Activated T-cell treated with anti-CD3 and anti-CD28 coated beads, Interleukin-2, amount 50 U/mL, for 4 hours (primary cell): ENCODE measurements around the gene FRMD5. TPM values are rescaled to one million over a fixed set of nuclear protein-coding genes. Genes with fewer than 3 reads are reported as not detected.

Experiments
- ATAC-seq, 2 donors: fragments of 200-7000 bp; cut with Tn5 transposase; one replicate each; pipeline ENCODE4 v1.10.0; 2021
- DNase-seq: peaks from one replicate; pipeline ENCODE4 v3.0.0-alpha.2; 2020
- H3K27me3 Mint-ChIP-seq: one replicate; pipeline ENCODE4 v1.8.0; 2021; ENCODE audit warnings: low read depth, mixed read lengths
- H3K36me3 Mint-ChIP-seq: one replicate; pipeline ENCODE4 v1.8.0; 2022; ENCODE audit warnings: mixed read lengths; ENCODE audit not compliant: insufficient read depth
- H3K4me1 Mint-ChIP-seq: one replicate; pipeline ENCODE4 v1.8.0; 2021; ENCODE audit warnings: low read depth, mixed read lengths
- H3K4me3 Mint-ChIP-seq: one replicate; pipeline ENCODE4 v1.8.0; 2021; ENCODE audit warnings: mild to moderate bottlenecking, moderate library complexity, mixed read lengths
- H3K9me3 Mint-ChIP-seq: one replicate; pipeline ENCODE4 v1.8.0; 2021; ENCODE audit warnings: mixed read lengths
- total RNA-seq, 3 donors: library from RNA; stranded (reverse); gene quantifications; one replicate each; pipeline ENCODE4 v1.2.1, GENCODE V29; 2021

The FRMD5 gene
- total RNA-seq, 3 donors from 2014 or later, result 0.13 TPM; not detected in 1

DNA sequence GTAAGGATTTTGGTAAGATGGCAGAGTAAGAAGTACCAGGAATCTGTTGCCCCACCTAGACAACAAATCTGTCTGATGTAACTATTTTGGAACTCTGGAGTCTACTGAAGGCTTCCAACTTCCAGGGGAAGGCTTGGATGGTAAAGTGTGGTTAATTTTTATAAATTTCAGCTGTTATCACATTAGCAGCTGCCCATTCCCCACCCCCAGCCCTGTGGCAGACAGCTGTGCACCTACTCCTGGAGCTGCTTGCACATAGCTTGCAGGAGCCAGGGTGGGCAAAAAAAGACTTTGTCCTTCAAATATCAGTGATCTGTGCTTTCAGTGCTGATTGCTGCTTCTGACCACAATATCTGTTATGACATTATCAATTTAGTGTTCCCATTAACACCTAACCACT lies 47.4 kb downstream of the FRMD5 start:
- peaks cover 13% of the 10 kb centered on the region for H3K27me3 Mint-ChIP-seq
- H3K4me1 Mint-ChIP-seq, result no peaks in the 10 kb centered on the region
- DNase-seq (no peak), ATAC-seq (no peak)
- H3K9me3 Mint-ChIP-seq, result no peaks in the 10 kb centered on the region
- H3K36me3 Mint-ChIP-seq, result no peaks in the 10 kb centered on the region
- H3K4me3 Mint-ChIP-seq, result no peak overlapping the region

DNA sequence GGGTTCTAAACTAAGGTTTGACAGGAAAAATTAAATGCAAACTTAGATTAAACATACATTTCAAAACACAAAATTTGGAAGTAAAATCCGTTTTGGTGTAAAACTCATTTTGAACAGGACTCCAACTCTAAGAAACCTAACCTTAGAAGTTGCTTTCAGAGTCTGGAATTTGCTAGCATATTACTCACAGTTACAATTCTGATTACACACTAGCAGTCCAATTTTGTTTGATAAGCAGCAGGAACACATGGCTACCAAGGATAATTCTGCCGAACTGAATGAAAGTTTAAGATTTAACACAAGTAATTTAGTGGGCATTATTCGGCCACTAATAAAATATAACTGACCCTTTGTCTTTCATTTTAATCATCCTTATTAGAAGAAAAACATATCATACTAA lies 49.6 kb downstream of the FRMD5 start:
- peaks cover 11% of the 10 kb centered on the region for H3K27me3 Mint-ChIP-seq
- no peaks in the 10 kb centered on the region for H3K36me3 Mint-ChIP-seq
- ATAC-seq (no peak), DNase-seq (no peak)
- no peaks in the 10 kb centered on the region for H3K9me3 Mint-ChIP-seq
- no peaks in the 10 kb centered on the region for H3K4me1 Mint-ChIP-seq
- H3K4me3 Mint-ChIP-seq, result no peak overlapping the region

DNA sequence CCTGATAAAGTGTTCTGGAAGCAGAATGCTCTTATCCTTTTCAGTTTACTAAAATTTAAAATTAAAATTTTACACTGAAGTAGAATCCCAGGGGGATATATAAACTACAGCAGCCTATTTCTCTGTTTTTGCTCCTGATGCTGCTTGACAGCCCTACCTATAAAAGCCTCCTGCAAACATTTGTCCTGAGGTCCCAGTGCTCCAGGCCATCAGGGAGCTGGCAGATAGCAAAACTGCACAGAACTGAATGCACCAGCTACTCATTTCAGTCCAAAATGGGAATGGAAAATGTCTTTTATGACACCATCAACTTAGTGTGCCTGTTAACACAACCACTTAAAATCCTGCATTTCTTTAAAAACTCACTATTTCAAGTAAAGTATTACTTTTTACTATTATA lies 50.1 kb downstream of the FRMD5 start:
- Mint-ChIP-seq H3K4me1 (no peaks in the 10 kb centered on the region), H3K36me3 (no peaks in the 10 kb centered on the region), H3K9me3 (no peaks in the 10 kb centered on the region), H3K4me3 (no peak overlapping the region), H3K27me3 (peaks cover 6% of the 10 kb centered on the region)
- no peak for ATAC-seq
- no peak for DNase-seq

DNA sequence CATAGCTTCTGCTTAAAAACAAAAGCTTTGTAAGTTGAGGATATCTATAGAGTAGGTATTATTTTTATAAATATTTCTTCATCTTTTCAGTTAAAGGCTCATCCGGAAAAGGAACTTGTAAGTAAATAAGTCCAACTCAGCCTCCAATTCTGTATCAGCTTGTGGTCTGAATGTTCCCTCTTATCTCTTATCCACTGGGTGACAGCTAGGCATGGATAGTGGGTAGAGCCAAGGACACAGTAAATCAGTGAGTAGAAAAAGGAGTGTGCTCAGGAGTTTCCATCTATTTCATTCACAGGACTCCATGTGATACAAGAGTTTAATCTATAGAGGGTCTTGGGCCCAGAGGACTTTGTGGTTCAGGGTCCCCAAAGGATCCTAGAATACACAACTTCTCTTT lies 50.9 kb downstream of the FRMD5 start:
- Mint-ChIP-seq H3K27me3 (peaks cover 6% of the 10 kb centered on the region), H3K36me3 (no peaks in the 10 kb centered on the region), H3K4me1 (no peaks in the 10 kb centered on the region), H3K9me3 (no peaks in the 10 kb centered on the region), H3K4me3 (no peak overlapping the region)
- DNase-seq (no peak), ATAC-seq (no peak)

DNA sequence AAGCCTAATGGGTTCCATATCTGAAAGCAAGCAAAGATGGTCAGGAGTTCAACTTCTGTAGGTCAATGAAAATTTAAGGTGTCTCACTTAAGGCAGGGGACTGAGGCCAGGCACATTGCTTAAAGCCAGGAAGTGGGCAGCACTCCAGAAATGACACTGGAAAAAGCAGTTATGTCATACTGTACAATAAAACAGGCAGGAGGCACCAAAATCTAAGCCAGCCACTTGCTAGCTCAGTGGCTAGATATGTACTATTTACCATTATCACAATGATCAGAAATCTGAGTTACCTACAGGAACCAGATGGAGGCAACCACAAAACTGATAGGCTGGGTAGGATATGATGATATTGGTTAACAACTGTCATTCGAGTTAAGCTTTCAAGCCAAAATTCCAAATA lies 57.3 kb downstream of the FRMD5 start:
- Mint-ChIP-seq H3K4me1 (no peaks in the 10 kb centered on the region), H3K36me3 (no peaks in the 10 kb centered on the region), H3K9me3 (no peaks in the 10 kb centered on the region), H3K4me3 (no peak overlapping the region), H3K27me3 (no peaks in the 10 kb centered on the region)
- ATAC-seq (no peak), DNase-seq (no peak)

DNA sequence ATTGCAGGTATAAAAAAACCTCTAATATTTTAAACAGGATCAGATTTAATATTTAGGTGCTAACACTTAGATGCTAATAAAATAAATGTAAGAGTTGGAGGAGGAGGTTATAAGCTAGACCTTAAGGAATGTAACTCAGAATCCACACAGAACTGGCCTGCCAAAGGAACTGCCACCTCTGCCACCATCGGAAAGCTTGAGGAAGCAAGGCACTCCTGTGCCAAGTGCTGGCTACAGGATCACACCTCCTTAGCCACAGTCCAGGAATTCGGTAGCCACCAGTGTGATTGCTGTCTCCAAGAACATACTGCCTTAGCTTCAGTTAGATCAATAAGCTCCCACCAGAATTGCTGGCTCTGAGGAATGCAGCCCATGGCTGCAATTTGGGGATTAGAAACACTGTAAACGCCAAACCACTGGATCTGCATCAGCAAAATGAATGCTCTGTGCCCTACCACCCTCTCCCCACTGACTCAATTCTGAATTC lies 58.0 kb downstream of the FRMD5 start:
- DNase-seq (no peak), ATAC-seq (no peak)
- Mint-ChIP-seq H3K4me3 (no peak overlapping the region), H3K4me1 (no peaks in the 10 kb centered on the region), H3K27me3 (peaks cover 2% of the 10 kb centered on the region), H3K36me3 (no peaks in the 10 kb centered on the region), H3K9me3 (no peaks in the 10 kb centered on the region)

DNA sequence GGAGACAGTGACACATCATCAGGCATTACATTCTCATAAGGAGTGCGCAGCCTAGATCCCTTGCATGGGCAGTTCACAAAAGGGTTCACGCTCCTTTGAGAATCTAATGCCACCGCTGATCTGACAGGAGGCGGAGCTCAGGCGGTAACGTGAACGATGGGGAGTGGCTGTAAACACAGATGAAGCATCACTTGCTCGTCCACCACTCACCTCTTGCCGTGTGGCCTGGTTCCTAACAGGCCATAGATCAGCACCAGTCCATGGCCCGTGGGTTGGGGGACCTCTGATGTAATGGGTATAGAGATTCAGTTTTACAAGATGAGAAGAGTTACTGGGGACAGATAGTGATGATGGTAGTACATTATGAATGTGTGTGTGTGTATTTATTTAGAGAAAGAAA lies 63.0 kb downstream of the FRMD5 start:
- peaks cover 12% of the 10 kb centered on the region for H3K27me3 Mint-ChIP-seq
- no peak overlapping the region for H3K4me3 Mint-ChIP-seq
- DNase-seq (no peak), ATAC-seq (no peak)
- H3K9me3 Mint-ChIP-seq, result no peaks in the 10 kb centered on the region
- H3K36me3 Mint-ChIP-seq, result no peaks in the 10 kb centered on the region
- no peaks in the 10 kb centered on the region for H3K4me1 Mint-ChIP-seq

DNA sequence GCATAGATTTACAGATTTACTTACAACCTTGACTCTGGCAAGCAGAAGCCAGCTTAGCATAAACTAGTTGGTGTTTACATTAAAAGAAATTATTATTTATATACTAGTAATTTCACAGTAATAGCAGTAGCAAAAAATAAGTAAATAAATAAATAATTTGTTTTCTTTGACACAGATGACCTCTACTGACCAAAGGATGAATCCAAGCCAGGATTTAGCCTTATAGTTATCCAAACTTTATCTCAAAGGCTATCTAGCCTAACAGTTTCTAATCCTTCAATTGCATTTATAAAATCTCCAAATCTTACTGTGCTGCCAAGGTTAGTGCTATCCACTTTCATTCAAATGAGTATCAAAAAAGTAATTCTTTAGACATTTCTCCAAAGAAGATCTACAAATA lies 64.3 kb downstream of the FRMD5 start:
- Mint-ChIP-seq H3K4me1 (no peaks in the 10 kb centered on the region), H3K36me3 (no peaks in the 10 kb centered on the region), H3K27me3 (peaks cover 12% of the 10 kb centered on the region), H3K4me3 (no peak overlapping the region), H3K9me3 (no peaks in the 10 kb centered on the region)
- no peak for ATAC-seq
- no peak for DNase-seq

DNA sequence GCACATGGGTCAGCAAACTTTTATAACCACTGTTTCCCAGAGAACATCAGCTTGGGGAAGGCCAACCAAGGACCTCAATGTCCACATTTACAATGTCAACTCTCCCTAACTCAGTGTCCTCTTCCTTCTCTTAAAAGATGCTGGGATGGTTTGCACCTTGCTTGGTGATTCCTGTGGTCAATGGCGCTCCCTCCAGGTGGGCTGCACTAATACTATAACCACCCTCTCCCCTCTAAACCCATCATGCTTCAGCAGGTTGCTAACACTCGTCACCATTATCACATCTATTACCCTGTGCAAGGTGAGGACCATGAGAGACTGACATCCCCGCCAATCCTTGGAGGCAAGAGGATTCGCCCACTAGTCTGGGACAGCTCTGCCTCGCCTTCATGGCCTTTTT lies 65.2 kb downstream of the FRMD5 start:
- Mint-ChIP-seq H3K9me3 (no peaks in the 10 kb centered on the region), H3K4me3 (no peak overlapping the region), H3K27me3 (peaks cover 12% of the 10 kb centered on the region), H3K4me1 (no peaks in the 10 kb centered on the region), H3K36me3 (no peaks in the 10 kb centered on the region)
- no peak for DNase-seq
- no peak for ATAC-seq

DNA sequence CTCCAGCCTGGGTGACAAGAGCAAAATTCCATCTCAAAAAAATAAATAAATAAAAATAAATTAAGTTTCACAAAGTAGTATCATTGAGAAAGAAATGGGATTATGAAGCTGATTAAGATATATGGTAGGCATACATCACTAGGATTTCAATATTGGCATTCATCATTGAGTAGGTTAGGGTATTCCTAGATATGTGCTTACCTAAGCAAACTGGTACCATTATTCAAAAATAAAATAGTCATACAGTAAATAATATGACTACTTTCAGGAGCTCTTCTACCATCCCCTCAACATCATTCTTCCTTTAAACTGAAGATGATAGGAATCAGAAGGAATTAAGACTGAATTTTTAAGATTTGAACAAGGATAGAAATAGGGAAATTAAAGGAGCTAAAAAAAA lies 66.6 kb downstream of the FRMD5 start:
- Mint-ChIP-seq H3K27me3 (peaks cover 12% of the 10 kb centered on the region), H3K9me3 (no peaks in the 10 kb centered on the region), H3K4me3 (no peak overlapping the region), H3K4me1 (no peaks in the 10 kb centered on the region), H3K36me3 (no peaks in the 10 kb centered on the region)
- DNase-seq, result no peak
- no peak for ATAC-seq

DNA sequence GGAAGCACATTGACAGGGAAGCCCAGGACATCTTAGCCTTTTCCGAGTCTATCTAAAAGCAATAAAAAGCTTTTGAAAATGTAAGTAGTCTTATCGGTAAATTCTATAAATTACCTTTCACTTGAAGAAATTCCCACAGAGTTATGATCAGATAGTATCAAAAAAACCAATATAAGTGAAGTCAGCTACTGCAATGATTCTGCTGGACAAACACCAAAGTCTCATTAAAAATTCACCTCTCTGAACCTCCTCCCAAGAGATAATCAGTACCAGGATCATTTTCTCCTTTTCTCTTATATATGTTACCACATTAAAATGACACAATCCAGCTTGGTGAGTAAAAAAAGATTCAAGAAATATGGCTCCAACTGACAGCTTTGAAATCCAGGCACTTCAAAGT lies 69.2 kb downstream of the FRMD5 start:
- ATAC-seq (no peak), DNase-seq (no peak)
- H3K27me3 Mint-ChIP-seq, result peaks cover 5% of the 10 kb centered on the region
- H3K9me3 Mint-ChIP-seq, result no peaks in the 10 kb centered on the region
- H3K36me3 Mint-ChIP-seq, result no peaks in the 10 kb centered on the region
- no peak overlapping the region for H3K4me3 Mint-ChIP-seq
- H3K4me1 Mint-ChIP-seq, result no peaks in the 10 kb centered on the region

DNA sequence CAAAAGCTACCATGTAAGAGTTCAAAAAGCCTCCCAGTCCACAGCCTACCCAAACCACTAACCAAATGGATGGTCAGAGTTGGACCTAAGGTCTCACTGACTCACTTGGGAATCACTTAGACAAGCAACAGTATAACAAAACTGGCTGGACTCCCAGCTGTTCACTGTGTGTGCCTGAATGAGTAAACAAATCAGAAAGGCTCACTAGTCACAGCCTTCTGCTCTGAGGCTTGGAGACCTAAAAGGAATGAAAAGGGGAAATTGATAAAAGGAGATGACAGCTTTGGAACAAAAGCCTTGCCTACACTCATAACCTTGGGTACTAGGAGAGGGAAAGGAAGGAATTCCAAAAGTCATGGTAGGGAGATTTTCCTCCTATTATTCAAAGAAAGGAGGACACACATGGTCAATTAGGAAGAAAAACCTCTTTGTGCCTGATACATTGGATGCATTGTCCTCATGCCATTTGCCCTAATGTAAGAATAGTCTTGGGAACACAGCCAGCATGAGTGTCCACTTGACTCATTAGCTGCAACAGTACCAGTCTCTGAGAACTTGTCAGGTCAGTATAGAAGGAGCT lies 92.3 kb downstream of the FRMD5 start:
- peaks cover 4% of the 10 kb centered on the region for H3K27me3 Mint-ChIP-seq
- H3K4me3 Mint-ChIP-seq, result no peak overlapping the region
- DNase-seq, result no peak
- no peaks in the 10 kb centered on the region for H3K9me3 Mint-ChIP-seq
- no peaks in the 10 kb centered on the region for H3K4me1 Mint-ChIP-seq
- ATAC-seq, result no peak
- H3K36me3 Mint-ChIP-seq, result no peaks in the 10 kb centered on the region

DNA sequence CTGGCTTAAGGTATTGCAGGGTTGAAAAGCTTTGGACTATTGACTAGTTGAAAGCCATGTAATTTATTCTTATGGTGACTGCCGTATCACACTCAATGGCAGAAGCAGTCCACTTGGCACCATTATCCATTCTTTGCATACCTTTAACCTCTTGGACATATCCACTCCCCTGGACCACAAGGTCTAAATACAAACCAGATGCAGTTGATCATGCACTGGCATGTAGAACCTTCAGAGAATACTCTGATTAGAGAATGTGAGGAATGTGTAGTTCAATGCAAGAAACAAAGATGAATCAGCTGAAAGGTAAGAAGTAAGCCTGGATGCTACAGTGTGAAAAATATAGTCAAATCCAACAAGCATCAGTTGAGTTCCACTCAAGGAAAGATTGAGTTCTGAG lies 93.1 kb downstream of the FRMD5 start:
- Mint-ChIP-seq H3K4me3 (no peak overlapping the region), H3K9me3 (no peaks in the 10 kb centered on the region), H3K4me1 (no peaks in the 10 kb centered on the region), H3K36me3 (no peaks in the 10 kb centered on the region), H3K27me3 (peaks cover 2% of the 10 kb centered on the region)
- no peak for DNase-seq
- no peak for ATAC-seq

DNA sequence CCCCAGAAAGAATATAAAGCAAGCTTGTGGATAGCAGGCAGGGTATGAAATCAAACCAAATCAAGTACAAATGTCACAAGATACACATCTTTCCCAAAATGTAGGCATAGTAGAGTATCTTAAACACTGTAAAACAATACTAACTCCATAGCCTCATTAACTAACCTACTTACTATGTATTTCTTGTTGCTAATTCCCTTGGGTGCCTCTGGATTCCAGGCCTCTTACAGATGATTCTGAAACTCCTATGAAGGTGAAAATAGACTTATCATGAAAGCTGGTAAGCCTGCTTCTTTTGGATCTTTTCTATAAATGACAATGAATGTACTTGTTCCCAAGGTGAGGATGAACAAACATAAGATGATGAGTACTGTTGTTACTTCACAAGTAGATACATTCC lies 93.8 kb downstream of the FRMD5 start:
- Mint-ChIP-seq H3K9me3 (no peaks in the 10 kb centered on the region), H3K4me1 (no peaks in the 10 kb centered on the region), H3K36me3 (no peaks in the 10 kb centered on the region), H3K27me3 (peaks cover 2% of the 10 kb centered on the region), H3K4me3 (no peak overlapping the region)
- DNase-seq (no peak), ATAC-seq (no peak)

DNA sequence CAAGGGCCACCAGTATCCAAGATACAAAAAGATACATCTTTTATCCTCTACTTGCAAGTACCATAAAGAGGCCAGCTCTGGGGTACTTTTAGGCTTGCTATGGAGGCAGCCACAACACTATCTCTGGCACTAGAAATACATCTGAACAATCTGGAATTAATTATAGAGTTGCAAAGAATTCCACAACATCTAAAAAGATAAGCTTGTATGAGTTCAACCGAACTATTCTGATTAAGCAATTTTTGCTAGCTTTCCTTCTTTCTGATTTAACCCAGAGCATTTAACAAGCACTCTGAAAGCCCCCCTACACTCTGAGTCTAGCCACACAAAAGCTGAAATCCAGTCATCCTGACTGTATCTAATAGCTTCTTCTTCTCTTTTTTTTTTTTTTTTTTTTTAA lies 95.4 kb downstream of the FRMD5 start:
- Mint-ChIP-seq H3K4me3 (no peak overlapping the region), H3K27me3 (peaks cover 12% of the 10 kb centered on the region), H3K36me3 (no peaks in the 10 kb centered on the region)

DNA sequence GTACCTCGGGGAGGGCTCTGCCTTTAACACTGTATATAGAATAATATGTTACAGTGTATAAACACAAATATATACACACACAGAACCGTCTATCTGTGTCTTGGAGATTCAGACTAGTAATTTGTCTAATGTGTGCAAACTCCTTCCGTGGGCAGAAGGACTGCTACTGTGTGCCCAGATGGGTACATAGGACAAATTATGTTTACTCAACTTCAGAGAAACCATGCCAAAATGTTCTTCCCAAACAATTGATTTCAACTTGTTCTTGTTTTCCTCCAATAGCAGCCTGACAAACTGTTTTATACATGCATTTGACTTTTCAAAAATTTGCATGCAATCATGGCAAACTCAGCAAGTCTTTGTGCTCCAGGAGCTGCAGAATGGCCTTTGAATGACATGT lies 97.5 kb downstream of the FRMD5 start:
- ATAC-seq, result no peak
- no peaks in the 10 kb centered on the region for H3K9me3 Mint-ChIP-seq
- no peak overlapping the region for H3K4me3 Mint-ChIP-seq
- no peaks in the 10 kb centered on the region for H3K4me1 Mint-ChIP-seq
- H3K36me3 Mint-ChIP-seq, result no peaks in the 10 kb centered on the region
- DNase-seq, result no peak
- peaks cover 17% of the 10 kb centered on the region for H3K27me3 Mint-ChIP-seq

More for the DNA sequence above, 95.4 kb downstream of the FRMD5 start:
- no peak for DNase-seq
- Mint-ChIP-seq H3K9me3 (no peaks in the 10 kb centered on the region), H3K4me1 (no peaks in the 10 kb centered on the region)
- no peak for ATAC-seq
